Endodermal cell (in vitro differentiated cells): ENCODE results near the gene SPRED2. TPM values are rescaled to one million over a fixed set of nuclear protein-coding genes. Genes with fewer than 3 reads are reported as not detected.

ENCODE experiments used
- DNase-seq: peaks from one replicate; pipeline ENCODE4 v3.0.0-alpha.2; 2017
- H3K27ac ChIP-seq: 2 replicates; pipeline ENCODE4 v1.5.1; 2013; ENCODE audit warnings: mild to moderate bottlenecking, low read depth, low read length, moderate library complexity
- H3K27me3 ChIP-seq: 2 replicates; pipeline ENCODE4 v1.6.1; 2013; ENCODE audit warnings: mild to moderate bottlenecking, low read length, moderate library complexity; ENCODE audit not compliant: insufficient read depth, control insufficient read depth, poor library complexity, severe bottlenecking
- H3K36me3 ChIP-seq: 2 replicates; pipeline ENCODE4 v1.7.0; 2013; ENCODE audit warnings: mild to moderate bottlenecking, low read length, moderate library complexity; ENCODE audit not compliant: control insufficient read depth, insufficient read depth
- H3K4me1 ChIP-seq: one replicate; pipeline ENCODE4 v1.7.0; 2013; ENCODE audit warnings: low read length; ENCODE audit not compliant: control insufficient read depth, insufficient read depth
- H3K4me3 ChIP-seq: 2 replicates; pipeline ENCODE4 v1.5.1; 2013; ENCODE audit warnings: mild to moderate bottlenecking, low read length, moderate library complexity
- H3K9ac ChIP-seq: 2 replicates; pipeline ENCODE4 v1.6.1; 2013; ENCODE audit warnings: mild to moderate bottlenecking, low read length, moderate library complexity; ENCODE audit not compliant: poor library complexity, severe bottlenecking; ENCODE audit errors: extremely low read depth
- H3K9me3 ChIP-seq: 2 replicates; pipeline ENCODE4 v1.6.1; 2013; ENCODE audit warnings: mild to moderate bottlenecking, low read length, moderate library complexity; ENCODE audit not compliant: control insufficient read depth
- H3K27ac Mint-ChIP-seq: 2 replicates; pipeline ENCODE4 v1.8.0; 2020; ENCODE audit warnings: mixed read lengths
- H3K27me3 Mint-ChIP-seq: 2 replicates; pipeline ENCODE4 v1.8.0; 2021; ENCODE audit warnings: mild to moderate bottlenecking, mixed read lengths; ENCODE audit not compliant: insufficient read depth
- H3K36me3 Mint-ChIP-seq: 2 replicates; pipeline ENCODE4 v1.8.0; 2020; ENCODE audit warnings: low read depth, mixed read lengths
- H3K4me1 Mint-ChIP-seq: 2 replicates; pipeline ENCODE4 v1.8.0; 2020; ENCODE audit warnings: mixed read lengths
- H3K4me3 Mint-ChIP-seq: 2 replicates; pipeline ENCODE4 v1.8.0; 2020; ENCODE audit warnings: mild to moderate bottlenecking, moderate library complexity, mixed read lengths
- H3K9me3 Mint-ChIP-seq: 2 replicates; pipeline ENCODE4 v1.8.0; 2020; ENCODE audit warnings: mild to moderate bottlenecking, mixed read lengths
- CTCF ChIP-seq: fragments of 200-600 bp; sonication (generic); conservative IDR thresholded peaks from 2 replicates; pipeline ENCODE4 v1.5.0; 2021; ENCODE audit warnings: antibody characterized with exemption, mild to moderate bottlenecking
- WGBS, 2 experiments: methylation state at CpG; one replicate each; pipeline versions ENCODE4 v1.1.5 to v1.1.7; 2013; ENCODE audit warnings: missing lambda C conversion rate in 2 of 2, mixed read lengths in 1 of 2; ENCODE audit not compliant: insufficient coverage in 1 of 2, insufficient read length in 1 of 2; 5-methylcytosine and 5-hydroxymethylcytosine counted together
- total RNA-seq, 2 donors: library from RNA; stranded (reverse); fragmentation: NEBNext Ultra II Directional in 1 of 2; extraction: Animal tissue kit (Norgen Biotek cat#: 25700) in 1 of 2; gene quantifications; 2 replicates in 1 of 2; 3 replicates in 1 of 2; pipeline ENCODE4 v1.2.1, GENCODE V29; 2021

SPRED2 gene
- total RNA-seq, 2 donors from 2014 or later, result 60.3 to 70.1 TPM

- peaks cover 36% of the 10 kb centered on the region for H3K4me1 ChIP-seq
- H3K27me3 Mint-ChIP-seq, result no peaks in the 10 kb centered on the region
- no peaks in the 10 kb centered on the region for H3K9me3 Mint-ChIP-seq
- no peak overlapping the region for H3K27ac ChIP-seq
- 91% methylated on average over 3 of the region's 3 CpGs; no CpG with 5 or more reads in 1 of the 2 experiments for WGBS, 2 experiments
- no peaks in the 10 kb centered on the region for H3K36me3 Mint-ChIP-seq
- H3K9ac ChIP-seq, result no peak overlapping the region
- H3K4me3 ChIP-seq, result no peak overlapping the region
- H3K4me1 Mint-ChIP-seq, result peaks cover 77% of the 10 kb centered on the region
- no peak for TF ChIP-seq CTCF
- H3K36me3 ChIP-seq, result peaks cover 4% of the 10 kb centered on the region
- DNase-seq, result no peak
- H3K4me3 Mint-ChIP-seq, result no peak overlapping the region
- peak overlapping the region; percentile 69 for H3K27ac Mint-ChIP-seq
- no peaks in the 10 kb centered on the region for H3K27me3 ChIP-seq
- no peaks in the 10 kb centered on the region for H3K9me3 ChIP-seq
These were observed 14.8 kb downstream of the SPRED2 start for GRCh38 chr2:65417509-65418085.

GRCh38 chr2:65416945-65417344, 15.5 kb downstream of the SPRED2 start:
- no peak overlapping the region for H3K4me3 Mint-ChIP-seq
- peaks cover 77% of the 10 kb centered on the region for H3K4me1 Mint-ChIP-seq
- no peaks in the 10 kb centered on the region for H3K9me3 Mint-ChIP-seq
- H3K27me3 Mint-ChIP-seq, result no peaks in the 10 kb centered on the region
- Histone ChIP-seq H3K27me3 (no peaks in the 10 kb centered on the region), H3K36me3 (peaks cover 4% of the 10 kb centered on the region), H3K9ac (no peak overlapping the region), H3K9me3 (no peaks in the 10 kb centered on the region), H3K4me1 (peaks cover 30% of the 10 kb centered on the region), H3K4me3 (no peak overlapping the region), H3K27ac (no peak overlapping the region)
- no peak for TF ChIP-seq CTCF
- DNase-seq, result no peak
- WGBS, 2 experiments, result 88 to 100% methylated on average over 2 to 3 of the region's 3 CpGs
- peak overlapping the region; percentile 69 for H3K27ac Mint-ChIP-seq
- H3K36me3 Mint-ChIP-seq, result no peaks in the 10 kb centered on the region

- Histone ChIP-seq H3K9ac (no peak overlapping the region), H3K27ac (no peak overlapping the region), H3K36me3 (peaks cover 4% of the 10 kb centered on the region), H3K4me3 (no peak overlapping the region), H3K27me3 (no peaks in the 10 kb centered on the region), H3K4me1 (peaks cover 29% of the 10 kb centered on the region), H3K9me3 (no peaks in the 10 kb centered on the region)
- 91 to 100% methylated on average over 2 to 3 of the region's 3 CpGs for WGBS, 2 experiments
- Mint-ChIP-seq H3K4me1 (peaks cover 77% of the 10 kb centered on the region), H3K36me3 (no peaks in the 10 kb centered on the region), H3K4me3 (no peak overlapping the region), H3K9me3 (no peaks in the 10 kb centered on the region), H3K27me3 (no peaks in the 10 kb centered on the region), H3K27ac (no peak overlapping the region)
- no peak for TF ChIP-seq CTCF
- no peak for DNase-seq
These were observed 16.1 kb downstream of the SPRED2 start for GRCh38 chr2:65416321-65416720.
